NCI-H226 (cell line): ENCODE measurements around the gene PITX2.

Source experiments
- DNase-seq: peaks from one replicate; pipeline ENCODE4 v3.0.0-alpha.2; 2015

Gene PITX2

GRCh38 chr4:110636171-110636679 is 13.3 kb upstream of the PITX2 start:
- DNase-seq = no peak

GRCh38 chr4:110635163-110635865 is 12.4 kb upstream of the PITX2 start:
- DNase-seq = no peak

- no peak for DNase-seq
Measured at GRCh38 chr4:110634350-110635162, 11.7 kb upstream of the PITX2 start.

- no peak for DNase-seq
Measured at GRCh38 chr4:110633358-110634341, 10.8 kb upstream of the PITX2 start.

- DNase-seq = no peak
Measured at GRCh38 chr4:110632506-110633357, 9.9 kb upstream of the PITX2 start.

GRCh38 chr4:110631584-110632505 is 9.0 kb upstream of the PITX2 start:
- peak; percentile 73 for DNase-seq

- no peak for DNase-seq
Measured at GRCh38 chr4:110630688-110631402, 8.0 kb upstream of the PITX2 start.

- no peak for DNase-seq
Measured at GRCh38 chr4:110629780-110630687, 7.2 kb upstream of the PITX2 start.

- no peak for DNase-seq
Measured at GRCh38 chr4:110629214-110629754, 6.4 kb upstream of the PITX2 start.

- no peak for DNase-seq
Measured at GRCh38 chr4:110628663-110629213, 5.9 kb upstream of the PITX2 start.

- no peak for DNase-seq
Measured at GRCh38 chr4:110627977-110628662, 5.2 kb upstream of the PITX2 start.

GRCh38 chr4:110626532-110627153 is 3.8 kb upstream of the PITX2 start:
- no peak for DNase-seq

- DNase-seq = no peak
Measured at GRCh38 chr4:110625576-110626257, 2.8 kb upstream of the PITX2 start.

GRCh38 chr4:110624904-110625494 is 2.1 kb upstream of the PITX2 start:
- DNase-seq = no peak

GRCh38 chr4:110624398-110624780 is 1.5 kb upstream of the PITX2 start:
- DNase-seq = no peak

- no peak for DNase-seq
Measured at GRCh38 chr4:110623718-110624397, 981 bp upstream of the PITX2 start.
